HG03439 (cell line): ENCODE data around the gene PPFIBP2.

ENCODE experiments used
- ATAC-seq: cut with Tn5 transposase; IDR thresholded peaks from one replicate; pipeline ENCODE4 v1.9.1; 2021; ENCODE audit warnings: mild to moderate bottlenecking, moderate library complexity; ENCODE audit not compliant: unreplicated experiment

The PPFIBP2 gene

DNA sequence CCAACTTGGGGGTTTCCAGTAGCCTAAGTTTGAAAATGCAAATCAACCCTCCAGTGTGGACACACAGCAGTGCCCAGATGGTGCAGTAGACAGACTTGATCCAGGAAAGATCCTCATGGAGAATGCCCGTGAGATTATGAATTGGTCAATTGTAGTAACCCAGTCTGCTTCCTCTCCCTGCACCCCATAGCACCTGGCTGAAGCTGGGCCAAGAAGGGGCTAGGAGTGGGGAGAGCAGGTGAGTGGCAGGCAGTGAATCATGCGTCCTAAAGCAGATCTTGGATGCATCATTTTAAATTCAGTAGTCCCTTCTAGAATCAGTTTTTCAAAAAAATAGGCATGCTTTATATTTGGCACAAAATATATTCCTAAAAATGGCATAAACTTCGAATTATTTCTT, 107.3 kb downstream of the PPFIBP2 start:
- ATAC-seq: no peak

DNA sequence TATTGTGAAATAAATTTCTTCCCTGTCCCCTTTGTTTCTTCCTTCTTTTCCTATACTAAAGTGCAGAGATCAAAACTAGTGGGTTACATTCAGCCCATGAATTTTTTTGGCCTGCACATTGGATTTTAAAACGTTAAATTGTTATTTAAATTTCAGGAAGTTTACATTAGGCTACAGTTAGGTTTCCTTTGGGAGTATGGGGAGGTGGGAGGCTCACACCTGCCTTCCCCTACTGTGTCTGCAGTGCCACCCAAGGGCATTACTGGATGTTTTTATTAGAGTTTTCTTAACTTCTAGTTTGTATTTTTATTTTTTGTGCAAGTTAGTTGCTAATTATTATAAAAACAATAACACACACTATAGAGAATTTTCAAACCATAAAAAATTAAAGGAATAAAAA, 107.8 kb downstream of the PPFIBP2 start:
- ATAC-seq: no peak

DNA sequence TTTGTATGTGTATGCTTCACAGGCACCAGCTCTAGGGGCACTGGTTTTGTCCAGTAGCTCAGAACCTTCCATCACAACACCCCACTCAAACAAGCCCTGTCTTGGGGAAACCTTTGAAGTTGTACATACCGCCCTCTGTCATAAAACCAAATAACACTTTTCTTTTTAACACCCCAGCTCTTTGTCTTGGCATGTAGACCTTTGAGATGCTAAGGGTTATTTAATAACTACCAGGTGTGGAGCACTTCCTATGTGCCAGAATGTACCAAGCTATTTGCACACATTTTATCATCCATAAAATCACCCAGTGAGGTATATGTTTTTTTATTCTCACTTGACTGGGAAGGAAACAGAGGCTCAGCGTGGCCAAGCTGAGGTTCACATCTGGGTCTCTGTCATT, 108.9 kb downstream of the PPFIBP2 start:
- ATAC-seq: no peak

DNA sequence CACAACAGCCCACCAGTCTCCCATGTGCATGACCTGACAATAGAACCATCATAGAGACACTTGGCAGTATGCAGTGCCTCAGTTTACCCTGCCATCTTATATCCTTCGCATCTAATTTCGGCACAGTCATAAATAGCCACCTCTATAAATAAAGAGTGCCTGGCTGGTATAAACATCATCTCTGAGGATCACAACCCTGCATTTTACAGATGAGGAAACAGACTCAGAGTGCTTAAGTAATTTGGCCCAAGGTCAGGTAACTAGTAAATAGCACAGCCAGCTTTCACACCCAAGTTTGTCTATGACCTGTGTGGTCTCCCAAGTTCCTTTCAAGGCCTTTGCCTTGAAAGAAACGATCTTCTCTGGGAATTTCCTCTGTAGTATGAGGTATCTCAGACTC, 114.9 kb downstream of the PPFIBP2 start:
- no peak for ATAC-seq

DNA sequence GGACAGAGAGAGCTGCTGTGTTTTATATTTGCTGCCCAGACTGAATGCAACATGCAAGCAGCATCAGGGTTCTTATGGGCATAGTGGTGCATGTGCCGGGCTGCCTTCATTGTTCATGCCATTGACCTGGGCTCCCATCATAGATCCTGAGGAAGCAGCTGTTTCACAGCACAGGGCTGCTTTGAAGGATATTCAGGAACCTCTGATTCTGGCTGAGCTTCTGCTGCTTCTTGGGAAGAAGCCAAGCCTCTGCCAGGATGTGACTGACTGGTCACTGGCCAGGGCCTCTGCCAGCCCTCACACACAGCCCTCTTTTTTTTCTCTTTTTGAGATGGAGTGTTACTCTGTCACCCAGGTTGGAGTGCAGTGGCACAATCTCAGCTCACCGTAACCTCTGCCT, 116.2 kb downstream of the PPFIBP2 start:
- no peak for ATAC-seq

DNA sequence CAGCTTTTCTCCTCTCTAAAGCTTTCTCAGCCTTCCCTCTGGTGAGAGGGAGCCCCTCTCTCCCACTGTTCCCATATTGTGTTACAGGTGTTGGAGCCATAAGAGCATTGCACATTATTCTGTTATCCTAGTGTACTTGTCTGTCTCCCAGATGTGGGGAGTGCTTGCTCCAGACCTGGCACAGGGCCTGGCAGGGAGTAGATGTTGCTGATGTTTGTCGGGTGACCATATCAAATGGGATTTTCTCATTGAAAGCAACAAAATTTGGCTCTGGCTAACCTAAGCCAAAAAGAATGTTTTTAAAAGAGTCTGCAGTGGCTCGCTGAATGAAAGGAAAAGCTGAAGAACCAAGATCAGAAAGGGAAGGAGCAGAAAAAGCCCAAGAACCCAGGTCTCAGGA, 118.4 kb downstream of the PPFIBP2 start:
- no peak for ATAC-seq

DNA sequence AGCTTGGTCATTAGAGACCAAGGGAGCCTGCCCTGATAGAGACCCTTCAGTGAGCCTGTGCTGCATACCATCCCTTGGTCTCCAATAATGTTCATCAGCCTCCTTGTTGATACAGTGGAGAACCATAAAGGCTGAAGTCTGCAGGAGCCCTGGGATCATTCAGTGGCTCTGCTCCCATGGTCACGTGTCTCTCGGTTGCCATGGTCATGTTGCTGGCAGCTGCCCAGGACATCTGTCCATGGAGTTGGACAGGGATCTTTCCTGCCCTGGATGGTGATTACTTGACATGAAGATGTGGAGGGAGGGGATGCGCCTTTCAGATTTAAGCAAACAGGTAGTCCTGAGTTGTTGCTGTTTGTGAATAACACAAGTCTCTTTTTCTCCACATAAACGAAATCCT, 121.3 kb downstream of the PPFIBP2 start:
- ATAC-seq: no peak

DNA sequence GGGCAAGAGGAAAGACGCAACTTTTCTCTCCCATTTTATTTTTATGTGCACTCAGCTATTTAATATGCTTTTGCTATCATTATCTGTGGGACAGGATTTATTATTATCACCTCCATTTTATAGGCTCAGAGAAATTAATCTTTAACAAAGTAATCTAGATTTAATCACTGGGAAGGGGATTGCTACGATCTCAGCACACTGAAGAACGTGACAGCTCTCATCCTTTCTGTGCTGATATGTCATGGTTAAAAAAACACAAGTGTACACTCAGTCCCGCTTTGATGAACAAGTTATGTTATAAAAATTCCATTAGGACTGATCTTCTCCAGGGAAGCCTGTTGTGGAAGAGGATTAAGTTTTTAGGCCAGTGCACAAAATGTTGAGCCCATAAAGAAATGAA, 121.9 kb downstream of the PPFIBP2 start:
- ATAC-seq: no peak

DNA sequence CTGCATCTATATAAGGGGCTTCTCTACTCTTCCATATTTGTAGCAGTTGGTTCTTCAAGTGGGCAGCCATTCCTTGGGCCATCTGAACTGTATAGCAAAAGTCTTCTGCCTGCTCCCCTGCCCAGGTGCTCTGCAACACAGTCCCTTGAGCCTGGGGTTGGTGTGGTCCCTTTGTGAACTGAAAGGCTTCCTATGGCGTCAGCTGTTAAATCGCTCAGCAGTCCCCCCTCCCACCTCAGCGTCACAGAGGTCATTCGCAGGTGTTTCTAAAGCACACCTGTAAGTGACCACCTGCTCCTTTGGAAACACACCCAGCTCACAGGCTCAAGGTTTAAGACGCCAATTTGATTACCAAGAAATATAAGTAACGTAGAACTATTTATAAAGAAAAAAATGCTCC, 122.6 kb downstream of the PPFIBP2 start:
- no peak for ATAC-seq

DNA sequence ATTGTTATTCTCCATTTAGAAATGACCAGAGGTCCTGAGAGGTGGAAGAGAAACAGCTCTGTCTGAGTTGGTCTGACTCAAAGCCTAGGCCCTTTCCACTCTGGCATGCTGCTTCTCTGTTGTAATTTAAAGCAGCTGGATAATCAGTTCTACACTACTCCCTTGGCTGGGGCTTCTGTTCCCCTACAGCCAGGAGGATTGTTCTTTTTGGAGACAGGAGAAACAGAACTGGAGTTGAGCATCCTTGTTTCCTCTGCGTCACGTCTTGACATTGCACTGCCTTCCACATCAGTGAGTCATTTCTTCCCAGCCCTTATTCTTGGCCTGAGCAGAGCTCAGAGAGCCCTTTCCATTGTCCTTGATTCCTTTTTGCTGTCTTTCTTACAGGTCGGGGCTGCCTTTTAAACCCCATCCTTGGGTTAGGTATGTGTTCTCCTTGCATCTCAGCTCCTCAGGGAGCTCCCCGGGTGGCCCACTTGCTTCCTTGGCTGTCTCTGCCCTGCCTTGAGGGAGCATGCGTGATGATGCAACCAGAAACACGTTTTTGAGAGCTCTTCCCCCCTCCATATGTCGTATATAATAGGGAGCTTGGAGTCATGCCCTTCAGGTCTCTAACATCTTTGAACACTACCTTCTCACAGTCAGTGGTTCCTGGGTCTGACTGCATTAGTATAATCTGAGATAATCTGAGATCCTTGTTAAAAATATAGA, 123.8 kb downstream of the PPFIBP2 start:
- no peak for ATAC-seq

DNA sequence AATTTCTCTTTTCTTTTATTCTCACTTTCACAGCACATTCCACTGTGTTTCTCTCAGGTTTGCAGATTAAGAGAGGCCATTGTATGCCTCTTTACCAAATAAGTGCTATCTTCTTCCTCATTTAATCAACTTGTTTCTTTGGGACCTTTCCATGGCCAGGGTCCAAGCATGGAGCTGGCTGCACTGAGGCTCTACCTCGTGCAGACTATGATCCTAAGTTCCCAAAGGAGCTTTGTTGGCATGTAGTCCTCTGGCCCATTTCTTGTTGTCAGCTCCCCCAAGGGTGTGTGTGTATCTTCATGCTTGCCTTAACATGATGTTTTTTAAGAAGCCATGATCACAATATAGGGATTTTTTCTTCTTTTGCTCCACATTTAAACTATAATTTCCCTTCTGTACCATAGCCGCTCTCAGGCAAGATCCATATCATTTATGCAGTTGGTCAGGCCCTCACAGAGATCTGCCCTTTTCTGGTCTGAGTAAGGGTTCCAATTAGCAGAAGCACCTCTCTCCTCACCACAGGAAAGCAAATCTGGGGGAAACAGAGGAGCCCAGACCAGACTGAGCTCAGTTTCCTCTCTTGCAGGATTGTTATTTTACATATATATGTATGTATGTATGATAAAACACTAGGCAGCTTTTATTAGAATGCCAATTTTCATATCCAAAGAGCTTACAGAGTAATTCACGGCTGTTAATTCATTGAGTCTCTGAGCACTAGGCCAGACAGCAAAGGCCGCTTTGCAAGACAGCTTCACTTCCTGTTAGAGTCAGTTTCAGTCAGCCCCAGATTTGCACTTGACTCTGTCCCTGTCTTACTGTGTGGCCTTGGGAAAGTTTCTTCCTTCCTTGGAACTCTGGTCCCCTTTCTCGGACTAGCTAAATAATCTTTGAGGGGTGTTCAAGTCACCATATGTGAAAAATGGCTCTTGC, 125.2 kb downstream of the PPFIBP2 start:
- peak; percentile 65 for ATAC-seq

DNA sequence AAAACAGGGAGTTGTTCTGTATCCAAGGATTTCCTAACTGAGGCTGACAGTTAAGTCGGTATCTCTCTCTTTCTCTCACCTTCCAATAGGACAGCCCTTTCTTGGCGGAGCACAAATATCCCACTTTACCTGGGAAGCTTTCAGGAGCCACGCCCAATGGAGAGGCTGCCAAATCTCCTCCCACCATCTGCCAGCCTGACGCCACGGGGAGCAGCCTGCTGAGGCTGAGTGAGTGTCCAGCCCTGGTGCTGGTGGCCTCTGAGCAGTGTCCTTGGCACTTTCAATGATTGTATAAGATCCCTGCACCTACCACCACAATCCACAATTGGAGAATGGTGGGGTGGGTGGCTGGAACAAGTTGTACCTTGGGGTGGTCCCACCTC, 125.8 kb downstream of the PPFIBP2 start:
- no peak for ATAC-seq

DNA sequence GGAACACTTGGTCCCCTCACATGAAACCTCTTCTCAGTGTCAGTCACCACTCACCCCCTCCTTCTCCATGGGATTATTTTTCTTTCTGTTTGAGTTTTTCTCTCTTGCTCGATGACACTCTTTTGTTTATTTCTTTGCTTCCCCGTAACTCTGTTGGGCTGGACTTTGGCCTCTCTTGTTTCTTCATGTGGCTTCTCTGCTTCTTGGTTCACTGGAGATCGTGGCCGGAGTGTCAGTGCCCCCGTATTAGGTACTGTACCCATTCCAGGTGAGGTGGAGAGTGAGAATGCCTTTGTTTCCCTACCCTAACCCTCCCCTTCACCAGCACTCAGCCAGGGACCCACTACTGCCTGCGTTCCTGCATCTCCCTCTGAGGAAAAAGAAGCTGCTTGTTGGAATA, 127.0 kb downstream of the PPFIBP2 start:
- ATAC-seq: no peak

DNA sequence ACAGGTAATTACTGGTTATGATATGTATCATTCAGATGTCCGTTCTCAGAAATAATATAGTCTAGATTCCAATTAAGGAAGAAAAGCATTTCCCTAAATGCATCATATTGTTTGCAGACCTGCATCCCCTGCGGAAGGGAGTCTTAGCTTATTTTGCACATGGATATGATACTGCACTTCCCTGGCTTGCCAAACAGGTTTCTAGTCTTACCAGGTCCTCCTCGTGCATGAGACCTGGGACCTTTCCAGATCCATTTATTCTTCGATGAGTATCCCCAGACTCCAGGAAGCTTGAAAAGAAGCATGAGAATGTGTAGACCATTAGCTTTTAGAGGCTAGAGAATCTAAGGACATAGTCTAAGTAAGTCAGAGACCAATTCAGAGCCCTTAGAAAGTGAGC, 128.9 kb downstream of the PPFIBP2 start:
- ATAC-seq: no peak

DNA sequence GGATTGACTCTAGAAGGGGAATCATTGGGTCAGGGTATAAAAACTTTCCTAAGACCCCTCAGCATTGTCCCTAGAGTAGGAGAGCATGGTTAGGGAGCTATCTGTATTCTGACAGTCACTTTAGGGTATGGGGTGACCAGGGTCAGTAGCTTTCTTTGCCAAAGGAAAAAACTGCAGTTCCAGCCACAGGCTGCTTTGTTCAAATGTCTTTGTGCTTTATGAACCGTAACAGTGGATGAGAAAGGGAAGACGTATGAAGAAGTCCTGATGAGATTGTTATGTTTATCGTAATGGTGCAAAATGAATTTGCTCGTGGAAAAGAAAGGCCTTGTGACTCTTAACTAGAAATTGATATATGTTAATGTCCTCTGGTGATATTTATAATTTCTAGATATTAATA, 129.5 kb downstream of the PPFIBP2 start:
- ATAC-seq: no peak

DNA sequence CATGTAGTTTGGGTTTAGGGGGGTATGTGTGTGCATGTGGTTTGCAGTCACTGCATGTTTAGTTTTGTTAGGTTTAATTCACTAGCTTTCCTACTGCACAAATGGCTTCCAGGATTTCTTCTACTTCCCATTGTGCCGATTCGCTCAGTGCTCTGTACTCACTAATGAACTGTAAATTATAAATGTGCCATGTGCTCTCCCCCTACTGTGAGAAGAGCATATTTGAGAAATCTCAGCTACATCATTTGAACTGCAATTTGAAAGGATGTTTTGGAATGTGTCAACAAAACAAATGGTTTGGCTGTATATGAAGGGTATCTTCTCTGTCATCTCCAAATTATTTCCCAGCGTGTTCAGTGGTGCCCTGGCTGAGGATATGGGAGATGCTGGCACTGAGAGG, 131.4 kb downstream of the PPFIBP2 start:
- no peak for ATAC-seq

DNA sequence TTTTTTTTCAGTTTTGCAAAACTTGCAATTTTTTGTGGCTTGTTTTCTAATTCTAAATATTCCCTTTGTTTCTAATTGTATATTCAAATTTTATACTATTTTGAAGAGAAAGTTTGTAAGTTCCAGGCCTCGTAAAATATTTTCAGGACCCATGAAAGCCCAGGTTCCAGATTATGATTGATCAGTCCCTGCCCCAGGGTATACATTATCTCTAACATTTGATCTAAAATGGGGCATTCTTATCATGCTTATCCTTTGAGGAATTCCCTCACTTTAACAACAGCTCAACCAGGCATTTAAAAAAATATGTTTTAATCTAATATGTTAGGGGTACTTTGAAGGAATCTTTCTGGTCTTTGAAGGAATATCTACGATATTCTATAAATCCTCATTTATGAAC, 133.1 kb downstream of the PPFIBP2 start:
- no peak for ATAC-seq

DNA sequence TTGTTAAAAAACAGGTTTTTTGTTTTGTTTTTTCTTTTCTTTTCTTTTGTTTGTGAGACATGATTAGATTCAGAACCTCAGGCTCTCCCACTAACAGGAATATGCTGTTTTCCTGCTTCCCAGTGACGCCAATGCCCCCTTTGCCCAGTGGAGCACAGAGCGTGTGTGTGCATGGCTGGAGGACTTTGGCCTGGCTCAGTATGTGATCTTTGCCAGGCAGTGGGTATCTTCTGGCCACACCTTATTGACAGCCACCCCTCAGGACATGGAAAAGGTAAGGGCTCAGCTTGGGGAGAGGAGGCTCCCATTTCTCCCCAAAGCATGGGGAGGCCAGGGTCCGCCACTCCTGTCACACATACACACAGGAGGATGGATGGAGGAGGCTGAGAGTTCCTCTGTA, 134.5 kb downstream of the PPFIBP2 start:
- ATAC-seq: no peak

DNA sequence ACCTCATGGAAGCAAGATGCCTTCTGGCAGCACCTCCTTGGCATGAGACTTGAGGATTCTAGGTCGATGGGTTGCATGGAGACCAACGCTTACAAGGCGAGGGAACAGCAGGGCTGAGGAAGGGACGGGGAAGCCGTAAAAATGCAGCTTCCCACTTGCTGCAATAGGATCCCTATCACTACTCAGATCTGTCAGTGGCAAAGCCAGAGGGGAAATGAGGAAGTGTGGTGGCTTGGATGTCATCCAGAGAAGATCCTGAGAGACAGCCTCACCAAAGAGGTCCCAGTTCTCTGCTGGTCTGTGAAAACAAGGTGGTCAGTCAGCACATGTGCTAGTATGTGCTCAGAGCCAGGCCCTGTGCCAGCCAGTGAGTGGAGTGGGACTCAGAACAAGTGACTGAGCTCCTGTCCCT, 137.3 kb downstream of the PPFIBP2 start:
- ATAC-seq: no peak

DNA sequence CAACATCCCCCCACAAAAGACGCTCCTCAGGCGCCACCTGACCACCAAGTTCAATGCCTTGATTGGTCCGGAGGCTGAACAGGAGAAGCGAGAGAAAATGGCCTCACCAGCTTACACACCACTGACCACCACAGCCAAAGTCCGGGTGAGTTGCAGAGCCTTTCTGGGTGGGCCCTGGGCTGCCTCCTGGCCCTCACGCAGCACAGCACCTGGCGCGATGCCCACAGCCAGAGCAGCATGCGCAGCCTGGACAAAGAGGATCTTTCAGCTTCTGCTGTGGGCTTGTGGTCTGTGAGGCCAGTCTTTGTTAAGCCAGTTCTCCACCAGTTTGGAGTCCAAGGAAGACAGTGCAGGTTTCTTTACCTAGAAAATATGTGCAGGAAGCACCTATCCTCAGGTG, 137.9 kb downstream of the PPFIBP2 start:
- no peak for ATAC-seq

DNA sequence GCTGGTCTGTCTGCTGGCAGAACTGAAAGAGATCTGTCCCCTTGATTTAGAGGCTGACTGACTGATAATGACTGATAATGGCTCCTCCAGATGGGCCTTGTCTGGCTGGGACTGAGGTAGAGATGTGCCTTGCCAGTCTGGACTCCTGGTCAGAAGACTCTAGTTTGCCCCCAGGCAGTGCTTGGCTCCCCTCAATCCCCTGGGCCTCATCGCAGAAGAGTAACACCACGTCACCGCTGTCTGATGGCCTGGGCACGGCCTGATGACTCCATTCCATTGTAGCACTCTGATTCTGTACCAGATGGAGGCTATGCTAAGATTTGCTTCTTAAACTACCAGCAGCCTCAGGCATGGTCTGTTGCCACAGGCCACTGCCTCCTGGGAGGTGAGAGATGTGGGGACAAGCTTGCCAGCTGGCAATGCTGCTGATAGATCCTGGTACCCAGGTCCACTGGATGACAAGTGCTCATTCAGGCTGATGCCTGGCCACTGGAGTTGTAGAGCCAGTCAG, 140.5 kb downstream of the PPFIBP2 start:
- ATAC-seq: no peak
